NT2/D1 (cell line): ENCODE data around the gene SPDL1.

Experiments used
- DNase-seq: peaks from one replicate; pipeline ENCODE4 v3.0.0-alpha.2; 2011; ENCODE audit warnings: low read depth, low spot score
- H3K27me3 ChIP-seq: 2 replicates; pipeline ENCODE4 v1.6.0; 2011; ENCODE audit warnings: mild to moderate bottlenecking; ENCODE audit not compliant: insufficient read length, insufficient read depth
- H3K36me3 ChIP-seq: 2 replicates; pipeline ENCODE4 v1.6.1; 2011; ENCODE audit warnings: mild to moderate bottlenecking, low read length, mixed read lengths; ENCODE audit not compliant: insufficient read depth, insufficient read length
- H3K4me1 ChIP-seq: 2 replicates; pipeline ENCODE4 v1.5.1; 2011; ENCODE audit not compliant: insufficient read depth, insufficient read length
- H3K4me3 ChIP-seq: 2 replicates; pipeline ENCODE4 v1.5.1; 2011; ENCODE audit warnings: low read depth; ENCODE audit not compliant: insufficient read length
- H3K9ac ChIP-seq: 2 replicates; pipeline ENCODE4 v1.6.0; 2011; ENCODE audit warnings: low read depth; ENCODE audit not compliant: insufficient read length
- H3K9me3 ChIP-seq: 2 replicates; pipeline ENCODE4 v1.5.1; 2011; ENCODE audit warnings: mild to moderate bottlenecking, low read length; ENCODE audit not compliant: insufficient read depth
- SUZ12 ChIP-seq: IDR thresholded peaks from 2 replicates; pipeline ENCODE4 v1.6.1; 2011; ENCODE audit not compliant: insufficient read length, insufficient read depth; ENCODE audit errors: extremely low read depth
- YY1 ChIP-seq: IDR thresholded peaks from 2 replicates; pipeline ENCODE4 v1.6.1; 2011; ENCODE audit not compliant: insufficient read length, insufficient read depth
- ZNF274 ChIP-seq: IDR thresholded peaks from 2 replicates; pipeline ENCODE4 v1.6.1; 2011; ENCODE audit warnings: mild to moderate bottlenecking, low read depth, low read length

SPDL1 gene

GRCh38 chr5:169557838-169558237, 25.7 kb upstream of the SPDL1 start:
- DNase-seq, result no peak
- peaks cover 13% of the 10 kb centered on the region; the same call in 1 of the 2 replicates for H3K9me3 ChIP-seq
- H3K27me3 ChIP-seq, result no peaks in the 10 kb centered on the region
- no peaks in the 10 kb centered on the region for H3K36me3 ChIP-seq
- H3K4me3 ChIP-seq, result no peak overlapping the region
- no peaks in the 10 kb centered on the region for H3K4me1 ChIP-seq
- H3K9ac ChIP-seq, result no peak overlapping the region
- no peak for TF ChIP-seq YY1
- no peak for TF ChIP-seq SUZ12
- TF ChIP-seq ZNF274, result no peak

GRCh38 chr5:169561893-169562292, 21.7 kb upstream of the SPDL1 start:
- no peak for DNase-seq
- Histone ChIP-seq H3K4me3 (no peak overlapping the region), H3K9me3 (peaks cover 13% of the 10 kb centered on the region; the same call in 1 of the 2 replicates), H3K4me1 (no peaks in the 10 kb centered on the region), H3K36me3 (no peaks in the 10 kb centered on the region), H3K27me3 (no peaks in the 10 kb centered on the region), H3K9ac (no peak overlapping the region)
- TF ChIP-seq SUZ12 (no peak), ZNF274 (no peak), YY1 (no peak)

- H3K36me3 ChIP-seq, result no peaks in the 10 kb centered on the region
- no peak overlapping the region for H3K9ac ChIP-seq
- no peak for DNase-seq
- TF ChIP-seq SUZ12, result no peak
- TF ChIP-seq YY1, result no peak
- no peak for TF ChIP-seq ZNF274
- no peaks in the 10 kb centered on the region for H3K4me1 ChIP-seq
- no peak overlapping the region for H3K4me3 ChIP-seq
- peaks cover 8% of the 10 kb centered on the region; the same call in 1 of the 2 replicates for H3K9me3 ChIP-seq
- H3K27me3 ChIP-seq, result no peaks in the 10 kb centered on the region
Observed at GRCh38 chr5:169563369-169563768, 20.2 kb upstream of the SPDL1 start.

GRCh38 chr5:169566202-169566601, 17.4 kb upstream of the SPDL1 start:
- Histone ChIP-seq H3K9ac (no peak overlapping the region), H3K9me3 (no peaks in the 10 kb centered on the region), H3K4me3 (no peak overlapping the region), H3K36me3 (no peaks in the 10 kb centered on the region), H3K4me1 (no peaks in the 10 kb centered on the region), H3K27me3 (no peaks in the 10 kb centered on the region)
- no peak for TF ChIP-seq ZNF274
- no peak for TF ChIP-seq SUZ12
- no peak for TF ChIP-seq YY1
- DNase-seq, result no peak

- no peak overlapping the region for H3K9ac ChIP-seq
- DNase-seq, result no peak
- H3K36me3 ChIP-seq, result no peaks in the 10 kb centered on the region
- H3K27me3 ChIP-seq, result no peaks in the 10 kb centered on the region
- no peaks in the 10 kb centered on the region for H3K4me1 ChIP-seq
- H3K9me3 ChIP-seq, result no peaks in the 10 kb centered on the region
- TF ChIP-seq ZNF274, result no peak
- TF ChIP-seq SUZ12, result no peak
- TF ChIP-seq YY1, result no peak
- no peak overlapping the region for H3K4me3 ChIP-seq
Observed at GRCh38 chr5:169567079-169567478, 16.5 kb upstream of the SPDL1 start.

- H3K9me3 ChIP-seq, result no peaks in the 10 kb centered on the region
- H3K27me3 ChIP-seq, result no peaks in the 10 kb centered on the region
- H3K9ac ChIP-seq, result no peak overlapping the region
- no peaks in the 10 kb centered on the region for H3K4me1 ChIP-seq
- no peak for DNase-seq
- H3K4me3 ChIP-seq, result no peak overlapping the region
- TF ChIP-seq ZNF274 (no peak), SUZ12 (no peak), YY1 (no peak)
- H3K36me3 ChIP-seq, result no peaks in the 10 kb centered on the region
Observed at GRCh38 chr5:169569513-169569912, 14.1 kb upstream of the SPDL1 start.

GRCh38 chr5:169571355-169571754, 12.2 kb upstream of the SPDL1 start:
- no peak overlapping the region for H3K4me3 ChIP-seq
- H3K9ac ChIP-seq, result no peak overlapping the region
- TF ChIP-seq ZNF274 (no peak), SUZ12 (no peak), YY1 (no peak)
- no peaks in the 10 kb centered on the region for H3K9me3 ChIP-seq
- DNase-seq, result no peak
- H3K27me3 ChIP-seq, result no peaks in the 10 kb centered on the region
- H3K4me1 ChIP-seq, result no peaks in the 10 kb centered on the region
- no peaks in the 10 kb centered on the region for H3K36me3 ChIP-seq
